HG03196 (cell line): Measurements from ENCODE around the gene PAQR4.
"Not testable (repeated sequence)": the region's sequence is repeated elsewhere in the genome, so short reads cannot be mapped to it uniquely, and the experiment has no call there.

Experiments used
- ATAC-seq: cut with Tn5 transposase; IDR thresholded peaks from one replicate; pipeline ENCODE4 v1.9.1; 2021; ENCODE audit not compliant: unreplicated experiment

Gene PAQR4

GRCh38 chr16:2968738-2969544 lies at the start of gene PAQR4:
TSS of gene PAQR4 (plus strand) at chr16:2969348. CDS start at chr16:2969675, 327 bp downstream.
- ATAC-seq, result peak; percentile 60

GRCh38 chr16:2919511-2920255 lies 49.5 kb upstream of the PAQR4 start:
- ATAC-seq, result no peak

- ATAC-seq, result no peak
Measured at GRCh38 chr16:2923481-2923880, 45.7 kb upstream of the PAQR4 start.

- no peak for ATAC-seq
Measured at GRCh38 chr16:2924901-2925755, 44.0 kb upstream of the PAQR4 start.

- ATAC-seq, result no peak
Measured at GRCh38 chr16:2925951-2926649, 43.0 kb upstream of the PAQR4 start.

GRCh38 chr16:2926650-2926999 lies 42.5 kb upstream of the PAQR4 start:
- no peak for ATAC-seq

GRCh38 chr16:2927010-2927646 lies 42.0 kb upstream of the PAQR4 start:
- ATAC-seq, result no peak

GRCh38 chr16:2928151-2928550 lies 41.0 kb upstream of the PAQR4 start:
- not testable (repeated sequence) for ATAC-seq

GRCh38 chr16:2928796-2929195 lies 40.4 kb upstream of the PAQR4 start:
- no peak for ATAC-seq

- ATAC-seq, result no peak
Measured at GRCh38 chr16:2929693-2930092, 39.5 kb upstream of the PAQR4 start.

- ATAC-seq, result no peak
Measured at GRCh38 chr16:2930236-2930635, 38.9 kb upstream of the PAQR4 start.

- ATAC-seq, result not testable (repeated sequence)
Measured at GRCh38 chr16:2931231-2931914, 37.8 kb upstream of the PAQR4 start.

GRCh38 chr16:2933136-2933535 lies 36.0 kb upstream of the PAQR4 start:
- no peak for ATAC-seq

- ATAC-seq, result no peak
Measured at GRCh38 chr16:2933701-2934100, 35.4 kb upstream of the PAQR4 start.

GRCh38 chr16:2934450-2934849 lies 34.7 kb upstream of the PAQR4 start:
- ATAC-seq, result no peak

- no peak for ATAC-seq
Measured at GRCh38 chr16:2936436-2937011, 32.6 kb upstream of the PAQR4 start.

- ATAC-seq, result no peak
Measured at GRCh38 chr16:2937170-2937569, 32.0 kb upstream of the PAQR4 start.

GRCh38 chr16:2938206-2938605 lies 30.9 kb upstream of the PAQR4 start:
- ATAC-seq, result no peak

GRCh38 chr16:2939968-2940367 lies 29.2 kb upstream of the PAQR4 start:
- no peak for ATAC-seq
